Measurements from ENCODE around the gene EFNA5. TPM values are rescaled to one million over a fixed set of nuclear protein-coding genes. Genes with fewer than 3 reads are reported as not detected.

Gene EFNA5
- total RNA-seq, 1 experiment from 2014 or later, result 1.5 TPM

- H3K27me3 Mint-ChIP-seq (ENCODE audit: insufficient read depth, unreplicated experiment), result no peaks in the 10 kb centered on the region
- Histone ChIP-seq H3K4me3 (ENCODE audit: low read depth, low read length) (no peak overlapping the region), H3K4me1 (peaks cover 22% of the 10 kb centered on the region), H3K9me3 (no peaks in the 10 kb centered on the region), H3K27me3 (replicated peaks; ENCODE audit: control insufficient read depth, insufficient read depth, low read length) (no peaks in the 10 kb centered on the region), H3K36me3 (ENCODE audit: control insufficient read depth, insufficient read depth, low read length) (no peaks in the 10 kb centered on the region)
- no peak for DNase-seq
- TF ChIP-seq CTCF (IDR thresholded peaks at IDR 0.05; ENCODE audit: insufficient read depth in 1 of 2, low read depth in 1 of 2, low read length in 1 of 2, severe bottlenecking in 1 of 2, unreplicated experiment in 1 of 2), result no peak
- intact Hi-C loops (cut with micrococcal nuclease; ENCODE audit: unreplicated experiment), result no loop called here
- H3K4me3 Mint-ChIP-seq (ENCODE audit: unreplicated experiment), result no peak overlapping the region
- no TSS peak for BruUV-seq (replicated peaks)
- ChIA-PET POLR2A (no interaction called here), CTCF (no interaction called here)
- no peak overlapping the region for H3K27ac Mint-ChIP-seq (ENCODE audit: unreplicated experiment)
- H3K4me1 Mint-ChIP-seq (ENCODE audit: low read depth, unreplicated experiment), result peaks cover 29% of the 10 kb centered on the region
- H3K9me3 Mint-ChIP-seq (ENCODE audit: unreplicated experiment), result no peaks in the 10 kb centered on the region
- H3K36me3 Mint-ChIP-seq (ENCODE audit: insufficient read depth, unreplicated experiment), result no peaks in the 10 kb centered on the region
Observed at GRCh38 chr5:107460789-107461188, 209.9 kb downstream of the EFNA5 start.

- H3K36me3 Mint-ChIP-seq (ENCODE audit: insufficient read depth, unreplicated experiment), result no peaks in the 10 kb centered on the region
- H3K9me3 Mint-ChIP-seq (ENCODE audit: unreplicated experiment), result no peaks in the 10 kb centered on the region
- intact Hi-C loops (cut with micrococcal nuclease; ENCODE audit: unreplicated experiment), result loop anchor here (5.0 kb wide), 2 partner anchors 77 to 113 kb away; no protein-coding TSS in a partner anchor
- ChIA-PET POLR2A (no interaction called here), CTCF (no interaction called here)
- H3K27ac Mint-ChIP-seq (ENCODE audit: unreplicated experiment), result no peak overlapping the region
- H3K27me3 ChIP-seq (replicated peaks; ENCODE audit: control insufficient read depth, insufficient read depth, low read length), result no peaks in the 10 kb centered on the region
- H3K4me3 ChIP-seq (ENCODE audit: low read depth, low read length), result no peak overlapping the region
- peaks cover 30% of the 10 kb centered on the region for H3K4me1 ChIP-seq
- H3K27me3 Mint-ChIP-seq (ENCODE audit: insufficient read depth, unreplicated experiment), result no peaks in the 10 kb centered on the region
- H3K4me3 Mint-ChIP-seq (ENCODE audit: unreplicated experiment), result no peak overlapping the region
- BruUV-seq (replicated peaks), result no TSS peak
- no peak for DNase-seq
- no peaks in the 10 kb centered on the region for H3K36me3 ChIP-seq (ENCODE audit: control insufficient read depth, insufficient read depth, low read length)
- no peaks in the 10 kb centered on the region for H3K9me3 ChIP-seq
- H3K4me1 Mint-ChIP-seq (ENCODE audit: low read depth, unreplicated experiment), result peaks cover 40% of the 10 kb centered on the region
- no peak for TF ChIP-seq CTCF (IDR thresholded peaks at IDR 0.05; ENCODE audit: insufficient read depth in 1 of 2, low read depth in 1 of 2, low read length in 1 of 2, severe bottlenecking in 1 of 2, unreplicated experiment in 1 of 2)
Observed at GRCh38 chr5:107459605-107460004, 211.1 kb downstream of the EFNA5 start.

GRCh38 chr5:107458322-107458721 lies 212.4 kb downstream of the EFNA5 start:
- TF ChIP-seq CTCF (IDR thresholded peaks at IDR 0.05; ENCODE audit: insufficient read depth in 1 of 2, low read depth in 1 of 2, low read length in 1 of 2, severe bottlenecking in 1 of 2, unreplicated experiment in 1 of 2), result no peak
- H3K27me3 Mint-ChIP-seq (ENCODE audit: insufficient read depth, unreplicated experiment), result no peaks in the 10 kb centered on the region
- no peaks in the 10 kb centered on the region for H3K36me3 ChIP-seq (ENCODE audit: control insufficient read depth, insufficient read depth, low read length)
- H3K9me3 ChIP-seq, result no peaks in the 10 kb centered on the region
- no peak overlapping the region for H3K27ac Mint-ChIP-seq (ENCODE audit: unreplicated experiment)
- peaks cover 42% of the 10 kb centered on the region for H3K4me1 Mint-ChIP-seq (ENCODE audit: low read depth, unreplicated experiment)
- peaks cover 34% of the 10 kb centered on the region for H3K4me1 ChIP-seq
- DNase-seq, result no peak
- H3K4me3 Mint-ChIP-seq (ENCODE audit: unreplicated experiment), result no peak overlapping the region
- BruUV-seq (replicated peaks), result no TSS peak
- H3K4me3 ChIP-seq (ENCODE audit: low read depth, low read length), result no peak overlapping the region
- POLR2A ChIA-PET, result no interaction called here
- H3K36me3 Mint-ChIP-seq (ENCODE audit: insufficient read depth, unreplicated experiment), result no peaks in the 10 kb centered on the region
- CTCF ChIA-PET, result no interaction called here
- H3K27me3 ChIP-seq (replicated peaks; ENCODE audit: control insufficient read depth, insufficient read depth, low read length), result no peaks in the 10 kb centered on the region
- H3K9me3 Mint-ChIP-seq (ENCODE audit: unreplicated experiment), result no peaks in the 10 kb centered on the region
- intact Hi-C loops (cut with micrococcal nuclease; ENCODE audit: unreplicated experiment), result loop anchor here (5.0 kb wide), 2 partner anchors 76 to 114 kb away; no protein-coding TSS in a partner anchor
